AG09319 (cell line): ENCODE data around the gene ZNF529.

ENCODE experiments used
- DNase-seq: peaks from one replicate; pipeline ENCODE4 v3.0.0-alpha.2; 2010; ENCODE audit warnings: low read depth; ENCODE audit errors: extremely low read depth
- CTCF ChIP-seq: IDR thresholded peaks from 2 replicates; pipeline ENCODE4 v1.5.1; 2011; ENCODE audit warnings: low read depth, mild to moderate bottlenecking, inconsistent platforms, low read length, moderate library complexity

ZNF529 gene

GRCh38 chr19:36528194-36528920, 44.7 kb downstream of the ZNF529 start, which contains the start of gene ZNF260:
ZNF260 (minus strand) TSS chr19:36528271; CDS start chr19:36515238, 13,033 bp downstream.
- DNase-seq: peak; percentile 95
- no peak for TF ChIP-seq CTCF

GRCh38 chr19:36527873-36528193, 45.3 kb downstream of the ZNF529 start:
- no peak for TF ChIP-seq CTCF
- no peak for DNase-seq

GRCh38 chr19:36527341-36527740, 45.8 kb downstream of the ZNF529 start:
- no peak for TF ChIP-seq CTCF
- no peak for DNase-seq

DNA sequence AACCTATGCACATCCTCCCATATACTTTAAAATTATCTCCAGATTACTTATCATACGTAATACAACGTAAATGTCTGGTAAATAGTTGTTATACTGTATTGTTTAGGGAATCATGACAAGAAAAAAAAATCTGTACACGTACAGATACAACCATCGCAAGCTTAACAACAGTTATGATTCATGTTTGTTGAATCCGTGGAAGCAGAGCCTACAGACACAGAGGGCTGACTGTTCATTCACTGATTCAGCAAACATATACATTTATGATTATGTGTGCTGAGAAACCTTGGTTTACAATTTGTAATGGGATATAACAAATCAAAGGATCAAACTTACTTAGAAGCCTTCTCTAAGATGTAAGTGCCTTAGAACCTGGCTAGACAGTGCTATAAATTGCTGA, 46.5 kb downstream of the ZNF529 start:
- DNase-seq: no peak
- no peak for TF ChIP-seq CTCF

DNA sequence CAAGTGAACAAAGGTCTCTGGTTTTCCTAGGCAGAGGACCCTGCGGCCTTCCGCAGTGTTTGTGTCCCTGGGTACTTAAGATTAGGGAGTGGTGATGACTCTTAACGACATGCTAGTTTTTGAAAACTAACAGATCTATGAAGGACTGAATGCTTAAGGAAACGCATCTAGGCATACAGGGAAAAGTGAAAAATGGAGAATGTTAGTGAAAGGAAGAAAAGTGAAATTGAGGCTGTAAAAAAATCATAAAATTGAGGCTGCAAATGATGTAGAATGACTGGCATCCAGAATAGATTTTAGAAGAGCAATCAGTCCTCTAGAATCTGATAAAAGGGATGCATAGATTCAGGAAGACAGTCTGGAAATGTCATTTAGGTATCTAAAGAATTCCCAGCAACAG, 48.5 kb downstream of the ZNF529 start:
- DNase-seq: no peak
- no peak for TF ChIP-seq CTCF

- no peak for TF ChIP-seq CTCF
- no peak for DNase-seq
Observed at GRCh38 chr19:36514012-36514612, 59.0 kb downstream of the ZNF529 start.

- no peak for TF ChIP-seq CTCF
- DNase-seq: no peak
Observed at GRCh38 chr19:36508325-36508724, 64.8 kb downstream of the ZNF529 start.
